GM19467 (cell line): ENCODE measurements around the gene UBE2E3.
"Not testable (repeated sequence)": the region's sequence is repeated elsewhere in the genome, so short reads cannot be mapped to it uniquely, and the experiment has no call there.

Experiments used
- ATAC-seq: cut with Tn5 transposase; IDR thresholded peaks from one replicate; pipeline ENCODE4 v1.9.1; 2021; ENCODE audit warnings: mild to moderate bottlenecking, moderate library complexity; ENCODE audit not compliant: unreplicated experiment

Gene UBE2E3

GRCh38 chr2:181072486-181073235 is 92.3 kb downstream of the UBE2E3 start:
- ATAC-seq = no peak

- no peak for ATAC-seq
Measured at GRCh38 chr2:181073896-181074295, 93.5 kb downstream of the UBE2E3 start.

GRCh38 chr2:181074457-181074856 is 94.1 kb downstream of the UBE2E3 start:
- no peak for ATAC-seq

- no peak for ATAC-seq
Measured at GRCh38 chr2:181076658-181077057, 96.3 kb downstream of the UBE2E3 start.

GRCh38 chr2:181077128-181077709 is 96.8 kb downstream of the UBE2E3 start:
- peak; percentile 90 for ATAC-seq

- ATAC-seq = no peak
Measured at GRCh38 chr2:181083140-181083539, 102.7 kb downstream of the UBE2E3 start.

- no peak for ATAC-seq
Measured at GRCh38 chr2:181085734-181086133, 105.3 kb downstream of the UBE2E3 start.

- not testable (repeated sequence) for ATAC-seq
Measured at GRCh38 chr2:181091920-181092319, 111.5 kb downstream of the UBE2E3 start.

GRCh38 chr2:181095486-181095885 is 115.1 kb downstream of the UBE2E3 start:
- ATAC-seq = no peak

GRCh38 chr2:181103659-181104058 is 123.3 kb downstream of the UBE2E3 start:
- no peak for ATAC-seq

- ATAC-seq = no peak
Measured at GRCh38 chr2:181104512-181105115, 124.2 kb downstream of the UBE2E3 start.

- no peak for ATAC-seq
Measured at GRCh38 chr2:181105562-181105961, 125.2 kb downstream of the UBE2E3 start.

GRCh38 chr2:181106229-181106628 is 125.8 kb downstream of the UBE2E3 start:
- ATAC-seq = no peak

GRCh38 chr2:181106789-181107627 is 126.6 kb downstream of the UBE2E3 start:
- peak; percentile 97 for ATAC-seq

- ATAC-seq = no peak
Measured at GRCh38 chr2:181107628-181107945, 127.2 kb downstream of the UBE2E3 start.

GRCh38 chr2:181111059-181111458 is 130.7 kb downstream of the UBE2E3 start:
- no peak for ATAC-seq

- ATAC-seq = no peak
Measured at GRCh38 chr2:181112916-181113315, 132.5 kb downstream of the UBE2E3 start.
